Keratinocyte (primary cell): ENCODE results near the gene PHACTR1. TPM values are rescaled to one million over a fixed set of nuclear protein-coding genes. Genes with fewer than 3 reads are reported as not detected.

Experiments used
- DNase-seq: peaks from one replicate; pipeline ENCODE4 v3.0.0-alpha.2; 2011; ENCODE audit warnings: low read depth, missing footprints, low spot score
- FAIRE-seq: peaks from 2 replicates; lab custom pipeline; 2011; peaks lifted over from hg19 to GRCh38; lab: Jason Lieb, UNC
- H2AFZ ChIP-seq: 2 replicates; pipeline ENCODE4 v1.6.0; 2012; ENCODE audit warnings: low read length, control low read depth, inconsistent platforms; ENCODE audit not compliant: control insufficient read depth
- H3K27ac ChIP-seq: 2 replicates; pipeline ENCODE4 v1.5.1; 2011; ENCODE audit warnings: low read length; ENCODE audit not compliant: control insufficient read depth, insufficient read depth
- H3K27me3 ChIP-seq: 3 replicates; pipeline ENCODE4 v1.6.0; 2011; ENCODE audit warnings: low read length; ENCODE audit not compliant: control insufficient read depth, insufficient read depth; ENCODE audit errors: extremely low read depth
- H3K36me3 ChIP-seq, 2 experiments: 2 replicates in 1 of 2; 3 replicates in 1 of 2; pipeline ENCODE4 v1.5.1; 2011; ENCODE audit warnings: low read length in 2 of 2, mild to moderate bottlenecking in 1 of 2; ENCODE audit not compliant: control insufficient read depth in 2 of 2, insufficient read depth in 2 of 2; ENCODE audit errors: extremely low read depth in 1 of 2
- H3K4me1 ChIP-seq: 3 replicates; pipeline ENCODE4 v1.5.1; 2011; ENCODE audit warnings: low read length; ENCODE audit not compliant: control insufficient read depth, insufficient read depth; ENCODE audit errors: extremely low read depth
- H3K4me2 ChIP-seq: 3 replicates; pipeline ENCODE4 v1.6.0; 2011; ENCODE audit warnings: low read depth, low read length; ENCODE audit not compliant: control insufficient read depth, insufficient read depth; ENCODE audit errors: extremely low read depth
- H3K4me3 ChIP-seq, 3 experiments: fragments of 200-600 bp in 1 of 3; sonication (generic) in 1 of 3; 2 replicates in 2 of 3; 3 replicates in 1 of 3; pipeline ENCODE4 v1.5.1; 2011 to 2016; ENCODE audit warnings: low read length in 3 of 3, mild to moderate bottlenecking in 3 of 3, control low read depth in 2 of 3, inconsistent platforms in 1 of 3, low read depth in 1 of 3, mixed read lengths in 1 of 3, mixed run types in 1 of 3, moderate library complexity in 1 of 3; ENCODE audit not compliant: control insufficient read depth in 2 of 3, insufficient read depth in 2 of 3; ENCODE audit errors: extremely low read depth in 1 of 3
- H3K79me2 ChIP-seq: 2 replicates; pipeline ENCODE4 v1.6.0; 2012; ENCODE audit warnings: low read length; ENCODE audit not compliant: control insufficient read depth, insufficient read depth
- H3K9ac ChIP-seq: 3 replicates; pipeline ENCODE4 v1.6.0; 2011; ENCODE audit warnings: low read length; ENCODE audit not compliant: control insufficient read depth, insufficient read depth; ENCODE audit errors: extremely low read depth
- H3K9me1 ChIP-seq: 3 replicates; pipeline ENCODE4 v1.6.0; 2011; ENCODE audit warnings: low read length; ENCODE audit not compliant: control insufficient read depth, insufficient read depth; ENCODE audit errors: extremely low read depth
- H3K9me3 ChIP-seq: 2 replicates; pipeline ENCODE4 v1.5.1; 2012; ENCODE audit warnings: low read depth, low read length; ENCODE audit not compliant: control insufficient read depth
- H4K20me1 ChIP-seq: 3 replicates; pipeline ENCODE4 v1.6.0; 2011; ENCODE audit warnings: low read length; ENCODE audit not compliant: control insufficient read depth, insufficient read depth; ENCODE audit errors: extremely low read depth
- CTCF ChIP-seq, 3 experiments: IDR thresholded peaks in 1 of 3; conservative IDR thresholded peaks in 1 of 3; optimal IDR thresholded peaks in 1 of 3; 2 replicates in 2 of 3; 3 replicates in 1 of 3; pipeline versions ENCODE3 to v1.5.1; 2011; ENCODE audit warnings: low read length in 3 of 3, mild to moderate bottlenecking in 3 of 3, moderate library complexity in 2 of 3, control low read depth in 1 of 3, inconsistent platforms in 1 of 3; ENCODE audit not compliant: insufficient read depth in 2 of 3; ENCODE audit errors: extremely low read depth in 1 of 3
- EZH2 ChIP-seq: IDR thresholded peaks from one replicate; pipeline ENCODE4 v1.6.1; 2012; ENCODE audit warnings: inconsistent platforms, mild to moderate bottlenecking, low read length, moderate library complexity
- dilution Hi-C: fragments of 300-500 bp; cut with MboI; formaldehyde crosslinking; loops from one replicate; pipeline ENCODE4 v1.7.0; 2020; ENCODE audit warnings: low sequenced_read_pairs; ENCODE audit not compliant: extremely low pct_ligation_motif_present
- polyA plus RNA-seq, 5 experiments: library from polyadenylated mRNA; depleted of rRNA in 3 of 5; stranded (reverse) in 3 of 5; stranded (forward) in 1 of 5; unstranded in 1 of 5; fragments of >200 nt; gene quantifications; 1 replicate in 1 of 5; 2 replicates in 3 of 5; 3 replicates in 1 of 5; pipeline versions ENCODE4 v1.2.1 to v1.2.3, GENCODE V29; 2011 to 2012; ENCODE audit warnings: missing spikeins in 2 of 5, low read depth in 1 of 5, low replicate concordance in 1 of 5

Gene PHACTR1
- polyA plus RNA-seq, 1 donor (not counting 4 experiments of a cell fraction or from before 2014, with no cell fraction given) = 0.22 TPM

- no peak for FAIRE-seq
- Histone ChIP-seq H4K20me1 (no peaks in the 10 kb centered on the region), H3K4me1 (no peaks in the 10 kb centered on the region), H2AFZ (no peak overlapping the region), H3K9ac (no peak overlapping the region), H3K4me3 (no peak overlapping the region), H3K27ac (no peak overlapping the region), H3K27me3 (no peaks in the 10 kb centered on the region), H3K9me3 (no peaks in the 10 kb centered on the region), H3K4me2 (no peak overlapping the region), H3K36me3 (no peaks in the 10 kb centered on the region), H3K79me2 (no peaks in the 10 kb centered on the region), H3K9me1 (no peaks in the 10 kb centered on the region)
- DNase-seq = no peak
- TF ChIP-seq EZH2 = no peak
- TF ChIP-seq CTCF (optimal IDR thresholded peaks at IDR 0.05 in 1 of 3, IDR thresholded peaks at IDR 0.05 in 1 of 3, conservative IDR thresholded peaks at IDR 0.05 in 1 of 3; ENCODE audit: extremely low read depth in 1 of 3, insufficient read depth in 2 of 3, low read length in 3 of 3) = no peak
- dilution Hi-C loops = no loop called here
Observed at GRCh38 chr6:12937971-12938370, 221.4 kb downstream of the PHACTR1 start.

- H3K27ac ChIP-seq = no peak overlapping the region
- TF ChIP-seq EZH2 = no peak
- no peak for TF ChIP-seq CTCF (optimal IDR thresholded peaks at IDR 0.05 in 1 of 3, IDR thresholded peaks at IDR 0.05 in 1 of 3, conservative IDR thresholded peaks at IDR 0.05 in 1 of 3; ENCODE audit: extremely low read depth in 1 of 3, insufficient read depth in 2 of 3, low read length in 3 of 3)
- no peak overlapping the region for H3K9ac ChIP-seq
- no peaks in the 10 kb centered on the region for H3K9me3 ChIP-seq
- dilution Hi-C loops = no loop called here
- no peaks in the 10 kb centered on the region for H3K79me2 ChIP-seq
- H2AFZ ChIP-seq = no peak overlapping the region
- H3K36me3 ChIP-seq = no peaks in the 10 kb centered on the region
- H4K20me1 ChIP-seq = no peaks in the 10 kb centered on the region
- no peaks in the 10 kb centered on the region for H3K4me1 ChIP-seq
- no peak overlapping the region for H3K4me2 ChIP-seq
- FAIRE-seq (no peak), DNase-seq (no peak)
- H3K27me3 ChIP-seq = no peaks in the 10 kb centered on the region
- no peak overlapping the region for H3K4me3 ChIP-seq
- H3K9me1 ChIP-seq = no peaks in the 10 kb centered on the region
Observed at GRCh38 chr6:12939314-12939713, 222.7 kb downstream of the PHACTR1 start.
